Activated naive CD8-positive, alpha-beta T cell treated with anti-CD3 and anti-CD28 coated beads for 36 hours (primary cell): Measurements from ENCODE around the gene ATP11C. TPM values are rescaled to one million over a fixed set of nuclear protein-coding genes. Genes with fewer than 3 reads are reported as not detected.

Experiments
- DNase-seq: peaks from one replicate; pipeline ENCODE4 v3.0.0; 2021
- H3K27ac Mint-ChIP-seq: one replicate; pipeline ENCODE4 v1.8.0; 2022; ENCODE audit warnings: mild to moderate bottlenecking, moderate library complexity, mixed read lengths
- H3K27me3 Mint-ChIP-seq: one replicate; pipeline ENCODE4 v1.8.0; 2022; ENCODE audit warnings: mild to moderate bottlenecking, mixed read lengths
- H3K36me3 Mint-ChIP-seq: one replicate; pipeline ENCODE4 v1.8.0; 2021; ENCODE audit warnings: mild to moderate bottlenecking, mixed read lengths
- H3K4me1 Mint-ChIP-seq: one replicate; pipeline ENCODE4 v1.8.0; 2021; ENCODE audit warnings: mixed read lengths
- H3K4me3 Mint-ChIP-seq: one replicate; pipeline ENCODE4 v1.8.0; 2022; ENCODE audit warnings: mild to moderate bottlenecking, moderate library complexity, mixed read lengths
- H3K9me3 Mint-ChIP-seq: one replicate; pipeline ENCODE4 v1.8.0; 2022; ENCODE audit warnings: mixed read lengths
- total RNA-seq, 2 experiments: library from RNA; stranded (reverse); gene quantifications; one replicate each; pipeline ENCODE4 v1.2.3, GENCODE V29; 2021

ATP11C gene
- total RNA-seq, 2 experiments from 2014 or later, result 20.3 to 25.4 TPM

GRCh38 chrX:139766545-139766983, 166.3 kb downstream of the ATP11C start:
- Mint-ChIP-seq H3K36me3 (peaks cover 15% of the 10 kb centered on the region), H3K27ac (no peak overlapping the region), H3K4me1 (peaks cover 5% of the 10 kb centered on the region), H3K27me3 (no peaks in the 10 kb centered on the region), H3K9me3 (no peaks in the 10 kb centered on the region), H3K4me3 (no peak overlapping the region)
- peak; percentile 28 for DNase-seq

- DNase-seq, result no peak
- Mint-ChIP-seq H3K27ac (no peak overlapping the region), H3K27me3 (no peaks in the 10 kb centered on the region), H3K36me3 (peaks cover 22% of the 10 kb centered on the region), H3K9me3 (no peaks in the 10 kb centered on the region), H3K4me3 (no peak overlapping the region), H3K4me1 (peaks cover 2% of the 10 kb centered on the region)
Observed at GRCh38 chrX:139762400-139763183, 170.3 kb downstream of the ATP11C start.

GRCh38 chrX:139759637-139760036, 173.2 kb downstream of the ATP11C start:
- peaks cover 46% of the 10 kb centered on the region for H3K36me3 Mint-ChIP-seq
- DNase-seq, result no peak

GRCh38 chrX:139758809-139759208, 174.0 kb downstream of the ATP11C start:
- no peak for DNase-seq
- no peaks in the 10 kb centered on the region for H3K27me3 Mint-ChIP-seq
- H3K36me3 Mint-ChIP-seq, result peaks cover 51% of the 10 kb centered on the region
- H3K4me3 Mint-ChIP-seq, result no peak overlapping the region
- H3K9me3 Mint-ChIP-seq, result peaks cover 12% of the 10 kb centered on the region
- H3K4me1 Mint-ChIP-seq, result no peaks in the 10 kb centered on the region
- H3K27ac Mint-ChIP-seq, result no peak overlapping the region

More at GRCh38 chrX:139759637-139760036, 173.2 kb downstream of the ATP11C start:
- Mint-ChIP-seq H3K27me3 (no peaks in the 10 kb centered on the region), H3K4me1 (peaks cover 2% of the 10 kb centered on the region), H3K9me3 (peaks cover 5% of the 10 kb centered on the region), H3K27ac (no peak overlapping the region), H3K4me3 (no peak overlapping the region)

- Mint-ChIP-seq H3K36me3 (peaks cover 55% of the 10 kb centered on the region), H3K9me3 (peaks cover 15% of the 10 kb centered on the region), H3K4me1 (no peaks in the 10 kb centered on the region), H3K4me3 (no peak overlapping the region), H3K27me3 (no peaks in the 10 kb centered on the region), H3K27ac (no peak overlapping the region)
- no peak for DNase-seq
Observed at GRCh38 chrX:139758250-139758649, 174.6 kb downstream of the ATP11C start.

GRCh38 chrX:139751053-139751452, 181.8 kb downstream of the ATP11C start:
- Mint-ChIP-seq H3K27me3 (no peaks in the 10 kb centered on the region), H3K4me1 (peaks cover 5% of the 10 kb centered on the region), H3K27ac (no peak overlapping the region), H3K36me3 (peaks cover 41% of the 10 kb centered on the region), H3K4me3 (no peak overlapping the region), H3K9me3 (peaks cover 17% of the 10 kb centered on the region)
- no peak for DNase-seq

GRCh38 chrX:139750390-139750789, 182.5 kb downstream of the ATP11C start:
- DNase-seq, result no peak
- Mint-ChIP-seq H3K27me3 (no peaks in the 10 kb centered on the region), H3K27ac (no peak overlapping the region), H3K36me3 (peaks cover 34% of the 10 kb centered on the region), H3K4me3 (no peak overlapping the region), H3K4me1 (peaks cover 5% of the 10 kb centered on the region), H3K9me3 (peaks cover 17% of the 10 kb centered on the region)

- peaks cover 8% of the 10 kb centered on the region for H3K4me1 Mint-ChIP-seq
- H3K4me3 Mint-ChIP-seq, result no peak overlapping the region
- H3K9me3 Mint-ChIP-seq, result no peaks in the 10 kb centered on the region
- H3K27ac Mint-ChIP-seq, result peak overlapping the region; percentile 45
- no peaks in the 10 kb centered on the region for H3K27me3 Mint-ChIP-seq
- DNase-seq, result peak; percentile 18
- H3K36me3 Mint-ChIP-seq, result peaks cover 19% of the 10 kb centered on the region
Observed at GRCh38 chrX:139739138-139739537, 193.7 kb downstream of the ATP11C start.

GRCh38 chrX:139738581-139738980, 194.3 kb downstream of the ATP11C start:
- DNase-seq, result no peak
- H3K27me3 Mint-ChIP-seq, result no peaks in the 10 kb centered on the region
- peaks cover 8% of the 10 kb centered on the region for H3K4me1 Mint-ChIP-seq
- peaks cover 20% of the 10 kb centered on the region for H3K36me3 Mint-ChIP-seq
- no peaks in the 10 kb centered on the region for H3K9me3 Mint-ChIP-seq
- H3K4me3 Mint-ChIP-seq, result no peak overlapping the region
- peak overlapping the region; percentile 45 for H3K27ac Mint-ChIP-seq

GRCh38 chrX:139736151-139736550, 196.7 kb downstream of the ATP11C start:
- Mint-ChIP-seq H3K36me3 (peaks cover 24% of the 10 kb centered on the region), H3K27ac (no peak overlapping the region), H3K9me3 (no peaks in the 10 kb centered on the region), H3K4me3 (no peak overlapping the region), H3K27me3 (no peaks in the 10 kb centered on the region), H3K4me1 (peaks cover 8% of the 10 kb centered on the region)
- DNase-seq, result no peak

GRCh38 chrX:139734996-139735395, 197.9 kb downstream of the ATP11C start:
- H3K27me3 Mint-ChIP-seq, result no peaks in the 10 kb centered on the region
- peaks cover 17% of the 10 kb centered on the region for H3K36me3 Mint-ChIP-seq
- H3K4me1 Mint-ChIP-seq, result peaks cover 8% of the 10 kb centered on the region
- H3K4me3 Mint-ChIP-seq, result no peak overlapping the region
- no peak overlapping the region for H3K27ac Mint-ChIP-seq
- no peak for DNase-seq
- H3K9me3 Mint-ChIP-seq, result no peaks in the 10 kb centered on the region

- peaks cover 13% of the 10 kb centered on the region for H3K36me3 Mint-ChIP-seq
- peak; percentile 0 for DNase-seq
- H3K27me3 Mint-ChIP-seq, result no peaks in the 10 kb centered on the region
- H3K9me3 Mint-ChIP-seq, result no peaks in the 10 kb centered on the region
- peak overlapping the region; percentile 29 for H3K27ac Mint-ChIP-seq
- H3K4me3 Mint-ChIP-seq, result no peak overlapping the region
- H3K4me1 Mint-ChIP-seq, result peaks cover 8% of the 10 kb centered on the region
Observed at GRCh38 chrX:139725720-139726119, 207.1 kb downstream of the ATP11C start.

GRCh38 chrX:139724626-139725025, 208.2 kb downstream of the ATP11C start:
- DNase-seq, result no peak
- peaks cover 8% of the 10 kb centered on the region for H3K4me1 Mint-ChIP-seq
- no peaks in the 10 kb centered on the region for H3K27me3 Mint-ChIP-seq
- no peak overlapping the region for H3K4me3 Mint-ChIP-seq
- H3K9me3 Mint-ChIP-seq, result no peaks in the 10 kb centered on the region
- H3K27ac Mint-ChIP-seq, result no peak overlapping the region
- peaks cover 18% of the 10 kb centered on the region for H3K36me3 Mint-ChIP-seq

- peaks cover 7% of the 10 kb centered on the region for H3K36me3 Mint-ChIP-seq
- H3K9me3 Mint-ChIP-seq, result no peaks in the 10 kb centered on the region
- DNase-seq, result no peak
- no peak overlapping the region for H3K27ac Mint-ChIP-seq
- H3K4me3 Mint-ChIP-seq, result no peak overlapping the region
- peaks cover 7% of the 10 kb centered on the region for H3K4me1 Mint-ChIP-seq
- H3K27me3 Mint-ChIP-seq, result no peaks in the 10 kb centered on the region
Observed at GRCh38 chrX:139720979-139721378, 211.9 kb downstream of the ATP11C start.

- H3K4me1 Mint-ChIP-seq, result peaks cover under 1% of the 10 kb centered on the region
- H3K27ac Mint-ChIP-seq, result no peak overlapping the region
- DNase-seq, result no peak
- no peaks in the 10 kb centered on the region for H3K9me3 Mint-ChIP-seq
- H3K36me3 Mint-ChIP-seq, result peaks cover 6% of the 10 kb centered on the region
- H3K27me3 Mint-ChIP-seq, result no peaks in the 10 kb centered on the region
- H3K4me3 Mint-ChIP-seq, result no peak overlapping the region
Observed at GRCh38 chrX:139720136-139720535, 212.7 kb downstream of the ATP11C start.

- Mint-ChIP-seq H3K4me3 (no peak within 1 kb of the TSS), H3K27ac (peak within 1 kb of the TSS; percentile 19), H3K36me3 (peaks cover 4% of the 10 kb centered on the region), H3K9me3 (no peaks in the 10 kb centered on the region), H3K27me3 (no peaks in the 10 kb centered on the region), H3K4me1 (no peaks in the 10 kb centered on the region)
- DNase-seq, result no peak
Observed at GRCh38 chrX:139708067-139708466, 224.8 kb downstream of the ATP11C start, which contains the start of gene MCF2. MCF2 (minus strand) TSS chrX:139708167; CDS start chrX:139651744, 56,423 bp downstream.
